Upper lobe of left lung (tissue), 6 donors: ENCODE results near the gene STK35. TPM values are rescaled to one million over a fixed set of nuclear protein-coding genes. Genes with fewer than 3 reads are reported as not detected.

ENCODE experiments used
- ATAC-seq, 2 donors: fragments of 200-7000 bp; cut with Tn5 transposase; one replicate each; pipeline ENCODE4 v1.9.1; 2022; ENCODE audit warnings: mild to moderate bottlenecking in 2 of 2, moderate library complexity in 2 of 2; ENCODE audit not compliant: low FRiP score in 2 of 2
- DNase-seq, 2 donors: peaks; one replicate each; pipeline ENCODE4 v3.0.0-alpha.2; 2019 to 2020
- H3K27ac ChIP-seq, 4 donors: fragments of 200-600 bp; sonication (generic); one replicate each; pipeline ENCODE4 v1.5.1; 2016 to 2019
- H3K27me3 ChIP-seq, 4 donors: fragments of 200-600 bp; sonication (generic); one replicate each; pipeline ENCODE4 v1.5.1; 2017 to 2019
- H3K36me3 ChIP-seq, 4 donors: fragments of 200-600 bp; sonication (generic); one replicate each; pipeline ENCODE4 v1.5.1; 2016 to 2019
- H3K4me1 ChIP-seq, 4 donors: fragments of 200-600 bp; sonication (generic); one replicate each; pipeline ENCODE4 v1.5.1; 2018 to 2019
- H3K4me3 ChIP-seq, 4 donors: fragments of 200-600 bp; sonication (generic); one replicate each; pipeline ENCODE4 v1.5.1; 2017 to 2019; ENCODE audit warnings: mild to moderate bottlenecking in 2 of 4, moderate library complexity in 1 of 4
- H3K9me3 ChIP-seq, 4 donors: fragments of 200-600 bp; sonication (generic); one replicate each; pipeline ENCODE4 v1.5.1; 2018 to 2019
- CTCF ChIP-seq, 6 experiments: fragments of 450-650 bp in 4 of 6; fragments of 200-600 bp in 2 of 6; sonication (generic) in 2 of 6; IDR thresholded peaks; one replicate each; pipeline ENCODE4 v1.5.1; 2016 to 2019; ENCODE audit warnings: antibody characterized with exemption in 6 of 6
- EP300 ChIP-seq, 4 donors: sonication (generic); formaldehyde crosslinking; IDR thresholded peaks; one replicate each; pipeline ENCODE4 v1.5.1; 2017; ENCODE audit warnings: antibody characterized with exemption in 4 of 4, control low read depth in 2 of 4
- POLR2A ChIP-seq, 4 donors: fragments of 450-650 bp; IDR thresholded peaks; one replicate each; pipeline ENCODE4 v1.5.1; 2016 to 2017; ENCODE audit warnings: antibody characterized with exemption in 4 of 4, mild to moderate bottlenecking in 2 of 4
- POLR2AphosphoS5 ChIP-seq, 2 donors: sonication (generic); formaldehyde crosslinking; IDR thresholded peaks; one replicate each; pipeline ENCODE4 v1.5.1; 2017; ENCODE audit warnings: antibody characterized with exemption in 2 of 2
- WGBS, 2 donors: methylation state at CpG; one replicate each; pipeline ENCODE4 v1.1.5; 2017 to 2018; 5-methylcytosine and 5-hydroxymethylcytosine counted together
- total RNA-seq, 6 donors: library from RNA; depleted of rRNA in 4 of 6; stranded (reverse); fragments of >200 nt in 4 of 6; gene quantifications; one replicate each; pipeline versions ENCODE4 v1.1.0 to v1.2.1, GENCODE V29; 2016 to 2021
- donor health status: DM: no; HTN: no; CAD: no; lungs with moderate emphysema.
- donor health status: DM: no; HTN: yes; CAD: no; lungs with severe emphysema.

STK35 gene
- total RNA-seq, 6 donors from 2014 or later, result 14.4 to 36.0 (median 22.5) TPM

GRCh38 chr20:2172305-2173175, 70.9 kb downstream of the STK35 start:
- ATAC-seq, result peak; percentile 77 to 94
- TF ChIP-seq POLR2AphosphoS5 (IDR thresholded peaks at IDR 0.05) (peak in 1 of 2 donors; percentile 11), EP300 (IDR thresholded peaks at IDR 0.05) (no peak), POLR2A (IDR thresholded peaks at IDR 0.05) (no peak), CTCF (IDR thresholded peaks at IDR 0.05) (peak; percentile 82 to 93 (median 87))

DNA sequence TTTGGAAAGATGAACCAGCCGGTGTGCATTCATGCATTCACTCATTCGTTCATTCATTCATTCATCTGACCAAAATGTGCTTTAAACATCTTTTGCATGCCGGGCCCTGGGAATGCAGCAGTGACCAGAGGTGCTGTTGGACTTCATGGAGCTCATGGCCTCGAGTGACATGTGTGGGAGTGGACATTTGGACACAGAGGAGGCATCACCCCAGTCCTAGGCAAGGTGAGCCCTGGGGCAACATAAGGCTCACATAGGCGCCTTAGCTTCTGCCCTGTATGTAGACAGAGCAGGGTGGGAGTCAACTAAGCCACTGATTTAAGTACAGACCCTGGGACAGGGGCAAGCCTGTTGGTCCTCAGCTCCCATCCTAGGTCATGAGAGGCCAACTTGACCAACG, 71.6 kb downstream of the STK35 start:
- no peak overlapping the region for H3K27ac ChIP-seq
- no peaks in the 10 kb centered on the region for H3K36me3 ChIP-seq
- 66 to 67% methylated on average over 5 to 6 of the region's 6 CpGs for WGBS, 2 donors
- no peaks in the 10 kb centered on the region for H3K9me3 ChIP-seq
- TF ChIP-seq POLR2A (IDR thresholded peaks at IDR 0.05) (no peak), POLR2AphosphoS5 (IDR thresholded peaks at IDR 0.05) (no peak), CTCF (IDR thresholded peaks at IDR 0.05) (no peak), EP300 (IDR thresholded peaks at IDR 0.05) (no peak)
- H3K27me3 ChIP-seq, result no peaks in the 10 kb centered on the region
- DNase-seq (no peak), ATAC-seq (peak in 1 of 2 donors; percentile 13)
- H3K4me3 ChIP-seq, result no peak overlapping the region
- H3K4me1 ChIP-seq, result peaks cover 0 to 7% (median 3%) of the 10 kb centered on the region in 4 donors

More at GRCh38 chr20:2172305-2173175, 70.9 kb downstream of the STK35 start:
- DNase-seq, result peak in 1 of 2 donors; percentile 71
- Histone ChIP-seq H3K36me3 (no peaks in the 10 kb centered on the region), H3K4me1 (peaks cover 0 to 7% (median 3%) of the 10 kb centered on the region in 4 donors), H3K4me3 (no peak overlapping the region), H3K27me3 (no peaks in the 10 kb centered on the region), H3K27ac (no peak overlapping the region), H3K9me3 (no peaks in the 10 kb centered on the region)
- WGBS, 2 donors, result 21 to 24% methylated on average over 16 to 17 of the region's 17 CpGs

DNA sequence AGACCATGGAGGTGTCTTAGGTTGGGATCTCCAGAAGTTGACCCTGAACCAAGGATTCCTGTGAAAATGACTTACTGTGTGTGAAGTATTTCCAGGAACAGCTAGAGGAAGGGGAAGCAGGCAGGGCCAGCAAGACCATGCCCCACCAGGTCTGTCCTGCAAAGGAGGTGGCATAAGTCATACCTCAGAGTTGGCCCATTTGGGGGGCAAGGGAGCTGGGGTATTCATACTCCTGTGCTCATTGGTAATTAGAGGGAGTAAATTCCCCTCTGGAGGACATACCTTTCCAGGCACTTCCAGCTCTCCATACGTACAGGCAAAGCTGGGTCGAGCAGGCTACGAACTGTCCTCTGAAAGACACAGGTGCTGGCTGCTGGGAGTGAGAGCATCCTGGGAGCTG, 72.4 kb downstream of the STK35 start:
- DNase-seq (no peak), ATAC-seq (no peak)
- 80% methylated on average over 3 of the region's 3 CpGs; no CpG with 5 or more reads in 1 of the 2 donors for WGBS, 2 donors
- Histone ChIP-seq H3K27me3 (no peaks in the 10 kb centered on the region), H3K4me3 (no peak overlapping the region), H3K9me3 (no peaks in the 10 kb centered on the region), H3K36me3 (no peaks in the 10 kb centered on the region), H3K4me1 (peaks cover 0 to 7% (median 3%) of the 10 kb centered on the region in 4 donors), H3K27ac (no peak overlapping the region)
- TF ChIP-seq EP300 (IDR thresholded peaks at IDR 0.05) (no peak), POLR2AphosphoS5 (IDR thresholded peaks at IDR 0.05) (no peak), POLR2A (IDR thresholded peaks at IDR 0.05) (no peak), CTCF (IDR thresholded peaks at IDR 0.05) (no peak)

DNA sequence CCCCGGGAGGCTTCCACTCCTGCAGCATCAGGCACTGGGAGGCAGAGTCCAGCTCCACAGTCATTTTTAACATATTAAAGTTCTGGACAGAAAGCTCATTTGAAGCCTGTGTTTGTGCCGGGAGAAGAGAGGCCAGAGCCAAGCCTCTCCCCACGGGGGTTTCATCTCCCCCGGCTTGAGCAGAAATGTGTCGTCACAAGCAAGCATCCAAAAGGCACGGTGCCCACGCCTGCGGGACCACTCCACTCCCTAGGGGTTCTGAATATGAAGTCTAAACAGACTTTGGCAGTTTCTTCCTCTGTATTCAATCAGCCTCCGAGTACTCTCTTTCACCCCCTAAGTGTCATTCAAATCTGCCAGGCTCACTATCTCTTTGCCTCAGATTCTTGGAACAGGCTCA, 75.3 kb downstream of the STK35 start:
- WGBS, 2 donors, result 54 to 68% methylated on average over 9 of the region's 9 CpGs
- Histone ChIP-seq H3K4me3 (no peak overlapping the region), H3K27ac (no peak overlapping the region), H3K9me3 (no peaks in the 10 kb centered on the region), H3K36me3 (no peaks in the 10 kb centered on the region), H3K27me3 (no peaks in the 10 kb centered on the region), H3K4me1 (peaks cover 0 to 7% (median 3%) of the 10 kb centered on the region in 4 donors)
- TF ChIP-seq POLR2A (IDR thresholded peaks at IDR 0.05) (no peak), POLR2AphosphoS5 (IDR thresholded peaks at IDR 0.05) (no peak), EP300 (IDR thresholded peaks at IDR 0.05) (no peak), CTCF (IDR thresholded peaks at IDR 0.05) (no peak)
- DNase-seq (no peak), ATAC-seq (no peak)
